ENCODE data around the gene PLA2G4B. TPM values are rescaled to one million over a fixed set of nuclear protein-coding genes. Genes with fewer than 3 reads are reported as not detected.

Gene PLA2G4B
- total and polyA plus RNA-seq, 7 donors: 0.92 to 6.5 (median 3.4) TPM; not detected in 1

GRCh38 chr15:41848631-41849030 is 10.0 kb downstream of the PLA2G4B start:
- intact Hi-C loops (cut with DNase I): no loop called here
- Histone ChIP-seq H3K4me3 (no peak overlapping the region), H3K27me3 (peaks cover 0 to 23% (median under 1%) of the 10 kb centered on the region in 3 donors), H3K27ac (no peak overlapping the region), H3K4me1 (no peaks in the 10 kb centered on the region), H3K36me3 (peaks cover 0 to 48% (median 28%) of the 10 kb centered on the region in 4 donors), H3K9me3 (no peaks in the 10 kb centered on the region)
- 88 to 89% methylated on average over 10 of the region's 10 CpGs for WGBS, 2 donors
- DNase-seq: no peak
- TF ChIP-seq POLR2AphosphoS5 (IDR thresholded peaks at IDR 0.05): no peak
- TF ChIP-seq EP300 (IDR thresholded peaks at IDR 0.05): no peak
- no peak for TF ChIP-seq CTCF (IDR thresholded peaks at IDR 0.05)

GRCh38 chr15:41849204-41849603 is 10.6 kb downstream of the PLA2G4B start:
- H3K4me1 ChIP-seq: no peaks in the 10 kb centered on the region
- no peaks in the 10 kb centered on the region for H3K9me3 ChIP-seq
- 76 to 86% methylated on average over 6 of the region's 6 CpGs for WGBS, 2 donors
- no peak overlapping the region for H3K27ac ChIP-seq
- peaks cover 0 to 29% (median 6%) of the 10 kb centered on the region in 3 donors for H3K27me3 ChIP-seq
- no peak for DNase-seq
- peaks cover 0 to 44% (median 28%) of the 10 kb centered on the region in 4 donors for H3K36me3 ChIP-seq
- H3K4me3 ChIP-seq: no peak overlapping the region
- TF ChIP-seq POLR2AphosphoS5 (IDR thresholded peaks at IDR 0.05) (no peak), CTCF (IDR thresholded peaks at IDR 0.05) (no peak), EP300 (IDR thresholded peaks at IDR 0.05) (no peak), POLR2A (IDR thresholded peaks at IDR 0.05) (no peak)
- intact Hi-C loops (cut with DNase I): no loop called here

GRCh38 chr15:41849861-41850260 is 11.2 kb downstream of the PLA2G4B start:
- Histone ChIP-seq H3K36me3 (peaks cover 0 to 38% (median 26%) of the 10 kb centered on the region in 4 donors), H3K27ac (no peak overlapping the region), H3K4me3 (no peak overlapping the region), H3K4me1 (no peaks in the 10 kb centered on the region), H3K9me3 (no peaks in the 10 kb centered on the region), H3K27me3 (peaks cover 0 to 35% (median 11%) of the 10 kb centered on the region in 3 donors)
- DNase-seq: no peak
- WGBS, 2 donors: 67 to 79% methylated on average over 8 of the region's 8 CpGs
- no peak for TF ChIP-seq CTCF (IDR thresholded peaks at IDR 0.05)
- no peak for TF ChIP-seq POLR2AphosphoS5 (IDR thresholded peaks at IDR 0.05)
- TF ChIP-seq POLR2A (IDR thresholded peaks at IDR 0.05): no peak
- no peak for TF ChIP-seq EP300 (IDR thresholded peaks at IDR 0.05)
- intact Hi-C loops (cut with DNase I): no loop called here

- no peak for TF ChIP-seq EP300 (IDR thresholded peaks at IDR 0.05)
- TF ChIP-seq POLR2AphosphoS5 (IDR thresholded peaks at IDR 0.05): no peak
- no peak for TF ChIP-seq POLR2A (IDR thresholded peaks at IDR 0.05)
- TF ChIP-seq CTCF (IDR thresholded peaks at IDR 0.05): no peak
- Histone ChIP-seq H3K27me3 (peaks cover 0 to 43% (median 17%) of the 10 kb centered on the region in 3 donors), H3K4me1 (no peaks in the 10 kb centered on the region), H3K36me3 (peaks cover 0 to 30% (median 26%) of the 10 kb centered on the region in 4 donors), H3K4me3 (no peak overlapping the region), H3K9me3 (no peaks in the 10 kb centered on the region), H3K27ac (no peak overlapping the region)
- intact Hi-C loops (cut with DNase I): no loop called here
- DNase-seq: no peak
- WGBS, 2 donors: 77% methylated on average over 16 of the region's 16 CpGs
These were observed 12.0 kb downstream of the PLA2G4B start for GRCh38 chr15:41850482-41851166.

Data from sigmoid colon (tissue), 7 donors.